HG02588 (cell line): ENCODE data around the gene FCHO2.

Experiments used
- ATAC-seq: cut with Tn5 transposase; IDR thresholded peaks from one replicate; pipeline ENCODE4 v1.9.1; 2021; ENCODE audit warnings: mild to moderate bottlenecking, moderate library complexity; ENCODE audit not compliant: unreplicated experiment

FCHO2 gene

DNA sequence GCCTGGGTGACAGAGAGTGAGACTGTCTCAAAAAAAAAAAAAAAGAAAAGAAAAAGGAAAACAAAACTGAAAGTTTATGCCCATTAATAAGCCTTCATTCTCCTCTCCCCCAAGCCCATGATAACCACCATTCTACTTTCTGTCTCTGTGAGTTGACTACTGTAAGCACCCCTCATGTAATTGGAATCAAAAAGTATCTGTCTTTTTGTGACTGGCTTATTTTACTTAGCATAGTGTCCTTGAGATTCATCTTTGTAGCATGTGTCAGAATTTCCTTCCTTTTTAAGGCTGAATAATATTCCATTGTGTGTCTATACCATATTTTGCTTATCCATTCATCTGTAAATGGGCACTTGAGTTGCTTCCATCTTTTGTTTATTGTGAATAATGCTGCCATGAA is 150.5 kb downstream of the FCHO2 start:
- no peak for ATAC-seq

DNA sequence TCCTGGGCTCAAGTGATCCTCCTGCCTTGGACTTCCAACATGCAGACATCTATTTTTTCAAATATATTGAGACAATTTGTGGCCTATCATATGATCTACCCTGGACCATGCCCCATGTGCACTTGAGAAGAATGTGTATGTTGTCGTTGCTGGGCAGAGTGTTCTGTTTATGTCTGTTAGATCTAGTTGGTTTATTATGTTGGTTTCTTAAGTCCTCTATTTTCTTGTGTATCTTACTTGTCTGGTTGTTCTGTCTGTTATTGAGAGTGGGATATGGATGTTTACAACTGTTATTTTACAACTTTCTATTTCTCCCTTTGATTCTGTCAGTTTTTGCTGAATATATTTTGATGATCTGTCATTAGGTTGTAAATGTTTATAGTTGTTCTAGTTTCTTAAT is 154.3 kb downstream of the FCHO2 start:
- ATAC-seq, result no peak

DNA sequence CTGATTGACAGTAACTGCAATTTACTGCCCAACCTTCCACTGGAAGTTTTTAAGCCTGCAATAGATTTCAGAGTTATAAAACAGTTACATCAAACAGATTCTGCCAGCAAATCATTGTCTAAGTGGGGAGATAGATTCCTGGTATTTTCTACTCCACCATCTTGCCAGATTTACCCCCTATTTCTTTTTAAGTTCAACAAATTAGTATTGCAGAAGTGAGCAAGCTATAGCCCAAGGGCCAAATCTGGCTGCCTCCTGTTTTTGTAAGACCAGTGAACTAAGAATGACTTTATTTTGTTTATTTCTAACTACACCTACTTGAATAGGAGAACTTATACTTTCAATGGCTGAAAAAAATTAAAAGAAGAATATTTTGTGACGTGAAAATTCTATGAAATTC is 155.7 kb downstream of the FCHO2 start:
- ATAC-seq, result no peak

DNA sequence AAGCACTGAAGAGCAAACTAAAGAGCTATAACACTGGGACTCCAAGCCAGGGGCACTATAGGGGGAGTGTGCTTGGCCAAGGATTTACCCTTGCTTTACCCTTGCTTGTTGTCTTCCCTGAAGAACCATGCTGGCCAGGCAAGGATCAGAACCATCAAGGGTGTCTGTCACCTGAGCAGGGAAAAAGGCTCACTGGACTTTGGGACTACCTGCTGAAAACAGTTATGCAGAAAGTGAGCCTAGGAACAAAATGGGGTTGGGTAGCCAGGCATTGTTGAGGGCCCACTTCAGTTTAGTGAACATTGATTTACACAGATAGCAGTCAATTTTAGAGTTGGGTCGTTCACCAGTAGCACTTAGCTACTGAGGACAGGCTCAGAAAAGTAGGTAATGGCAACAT is 156.5 kb downstream of the FCHO2 start:
- no peak for ATAC-seq

DNA sequence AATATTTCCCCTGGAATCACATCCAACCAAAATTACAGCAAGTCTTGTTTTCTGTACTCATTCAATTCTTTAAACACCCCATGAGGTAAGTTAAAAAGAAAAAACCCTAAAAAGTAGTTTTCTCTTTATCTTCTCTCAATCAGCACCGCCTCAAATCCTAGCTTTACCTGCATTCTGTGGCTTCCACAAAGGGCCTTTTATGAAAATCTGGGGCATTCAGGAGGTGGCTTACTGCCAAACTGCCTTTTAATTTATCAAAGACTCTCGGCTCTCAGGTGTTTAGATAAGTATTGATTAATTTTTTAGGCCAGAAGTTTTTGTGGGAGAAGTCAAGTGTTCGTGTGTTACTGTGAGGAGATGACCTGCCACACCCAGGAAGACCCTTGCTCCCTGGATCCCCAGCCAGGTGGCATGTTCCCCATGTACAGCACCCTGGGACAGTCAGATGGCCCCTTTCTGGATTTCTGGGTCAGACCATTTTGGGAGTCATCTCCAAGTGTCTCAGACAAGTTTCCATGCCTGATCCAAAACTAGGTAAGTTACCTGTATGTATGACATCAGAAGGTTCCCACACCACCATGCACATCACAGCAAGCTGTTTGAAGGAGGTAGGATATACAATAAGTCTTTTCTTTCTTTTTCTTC is 158.3 kb downstream of the FCHO2 start:
- no peak for ATAC-seq

DNA sequence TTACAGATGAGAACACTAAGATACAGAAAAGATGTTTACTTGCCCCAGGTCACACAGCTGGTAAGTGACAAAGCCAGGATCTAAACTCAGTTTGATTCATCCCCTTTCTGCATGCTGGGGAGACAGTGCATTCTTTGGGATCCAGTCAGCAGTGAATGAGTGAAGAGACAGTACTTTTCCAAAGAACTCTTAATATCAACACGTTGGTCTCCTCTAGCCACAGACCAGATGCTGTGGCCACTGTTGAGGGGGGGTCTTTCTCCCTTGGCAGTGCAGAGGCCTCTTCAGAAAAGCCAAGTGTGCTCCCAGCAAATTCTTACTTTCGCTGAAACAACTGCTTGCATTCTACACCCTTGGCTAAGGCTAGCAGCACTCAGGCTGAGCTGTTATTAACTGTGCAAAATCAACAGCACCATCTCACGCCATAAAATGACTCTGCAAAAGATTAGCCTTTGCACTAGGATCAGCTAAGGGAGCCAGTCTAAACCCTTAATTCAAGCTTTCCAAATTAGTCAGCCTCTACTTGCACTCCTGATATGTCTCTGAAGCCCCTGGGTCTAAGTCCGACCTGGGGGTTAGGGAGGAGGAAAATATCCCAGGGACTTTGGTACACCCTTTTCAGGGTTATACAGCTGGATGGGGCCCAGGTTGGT is 159.7 kb downstream of the FCHO2 start:
- no peak for ATAC-seq

DNA sequence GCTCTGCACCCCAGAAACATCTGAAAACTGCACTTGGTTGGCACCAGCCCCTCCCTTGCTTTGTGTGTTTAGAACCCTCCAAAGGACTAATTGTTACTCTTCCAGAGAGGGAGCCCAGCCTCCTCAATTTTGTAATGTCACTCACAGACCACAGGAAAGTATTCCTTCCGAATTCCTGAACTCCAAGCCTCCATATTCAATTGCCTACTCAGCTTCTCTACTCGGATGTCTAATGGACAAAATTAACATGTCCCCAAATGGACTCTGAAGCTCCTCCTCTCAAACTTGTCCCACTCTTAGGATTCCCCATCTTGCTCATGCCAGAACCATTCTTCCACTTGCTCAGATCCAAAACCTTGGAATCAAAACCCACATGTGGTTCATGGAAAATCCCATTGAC is 160.7 kb downstream of the FCHO2 start:
- ATAC-seq, result no peak

DNA sequence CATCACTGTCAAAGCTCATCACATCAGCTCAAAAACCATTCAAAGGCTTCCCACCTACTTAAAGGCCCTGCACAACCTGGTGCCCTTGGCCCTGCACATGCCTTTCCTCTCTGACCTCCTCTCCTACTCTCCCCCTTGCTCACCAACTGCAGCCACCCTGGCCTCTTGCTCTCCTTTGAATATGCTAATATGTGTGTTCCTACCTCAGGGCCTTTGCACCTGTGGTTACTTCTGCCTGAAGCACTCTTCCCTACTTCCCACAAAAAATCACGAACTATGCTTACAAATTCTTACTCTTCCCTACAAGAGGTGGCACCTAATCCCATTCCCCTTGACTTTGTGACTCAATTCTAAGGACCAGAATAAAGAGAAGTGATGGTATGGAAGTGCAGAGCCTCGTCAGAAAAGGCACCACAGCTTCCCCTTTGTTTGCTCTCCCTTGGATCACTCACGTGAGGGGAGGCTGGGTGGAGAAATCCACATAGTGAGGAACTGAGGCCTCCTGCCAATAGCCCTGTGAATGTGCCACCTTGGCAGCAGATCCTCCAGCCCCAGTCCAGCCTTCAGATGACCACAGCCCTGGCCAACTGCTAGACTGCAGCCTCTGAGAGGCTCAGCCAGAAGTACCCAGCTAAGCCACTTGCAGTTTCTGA is 161.4 kb downstream of the FCHO2 start:
- ATAC-seq, result no peak

DNA sequence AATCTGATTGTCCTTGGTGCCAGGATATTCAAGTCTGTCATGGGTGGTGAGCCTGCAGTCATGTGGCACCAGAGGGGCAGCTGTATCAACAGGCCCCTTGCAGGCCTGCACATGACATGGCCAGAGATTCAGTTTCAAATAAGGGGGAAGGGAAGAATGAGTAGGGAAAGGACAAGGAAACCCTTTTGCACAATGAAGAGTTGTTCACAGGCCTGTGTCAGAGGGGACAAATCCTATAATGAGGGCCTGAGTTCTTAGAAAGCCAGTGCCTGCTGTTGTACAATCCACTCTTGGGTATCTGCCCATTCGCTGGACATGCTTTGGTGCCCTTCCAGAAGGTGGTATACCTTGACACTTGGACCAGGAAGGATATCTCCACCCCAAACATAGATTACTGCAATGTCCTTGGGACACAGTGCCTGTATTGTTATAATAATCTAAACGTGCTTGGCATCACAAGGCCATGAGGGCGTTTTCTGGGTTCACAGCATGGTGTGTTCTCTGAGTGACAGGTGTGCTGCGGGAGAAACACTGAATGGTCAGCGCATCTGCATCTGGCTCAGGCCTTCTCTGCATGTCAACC is 162.6 kb downstream of the FCHO2 start:
- ATAC-seq, result no peak

DNA sequence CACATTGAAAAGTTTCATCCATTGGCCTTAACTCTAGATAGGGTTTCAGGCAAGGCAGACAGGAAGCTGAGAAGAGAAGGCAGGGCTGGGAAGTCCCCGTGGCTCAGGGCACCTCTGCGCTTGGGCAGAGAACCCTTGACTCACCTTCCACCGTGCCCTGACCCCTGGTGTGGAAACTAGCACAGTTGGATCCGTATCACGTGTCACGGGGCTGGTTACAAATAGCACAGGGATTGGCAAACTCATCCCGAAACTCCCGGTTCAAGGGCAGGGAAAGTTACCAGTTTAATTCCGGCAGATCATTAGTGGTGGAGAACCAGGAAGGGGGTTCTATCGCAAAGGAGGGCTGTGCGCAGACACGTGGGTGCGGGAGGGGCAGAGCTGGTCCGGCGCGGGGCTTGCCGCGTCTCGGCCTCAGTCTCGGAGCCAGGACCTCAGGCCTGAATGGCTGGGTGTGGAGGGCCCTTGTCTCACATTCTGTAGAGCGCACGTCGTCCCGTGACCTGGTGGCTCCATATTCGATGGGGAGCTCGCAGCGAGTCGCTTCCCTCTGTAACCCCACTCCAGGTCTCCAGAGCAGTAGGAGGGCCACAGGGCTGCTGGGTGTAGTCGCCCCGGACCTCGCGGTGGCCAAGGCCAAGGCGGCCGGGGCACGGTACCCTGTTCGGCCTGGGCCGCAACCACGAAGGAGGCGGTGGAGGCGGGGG is 163.8 kb downstream of the FCHO2 start:
- ATAC-seq, result no peak

DNA sequence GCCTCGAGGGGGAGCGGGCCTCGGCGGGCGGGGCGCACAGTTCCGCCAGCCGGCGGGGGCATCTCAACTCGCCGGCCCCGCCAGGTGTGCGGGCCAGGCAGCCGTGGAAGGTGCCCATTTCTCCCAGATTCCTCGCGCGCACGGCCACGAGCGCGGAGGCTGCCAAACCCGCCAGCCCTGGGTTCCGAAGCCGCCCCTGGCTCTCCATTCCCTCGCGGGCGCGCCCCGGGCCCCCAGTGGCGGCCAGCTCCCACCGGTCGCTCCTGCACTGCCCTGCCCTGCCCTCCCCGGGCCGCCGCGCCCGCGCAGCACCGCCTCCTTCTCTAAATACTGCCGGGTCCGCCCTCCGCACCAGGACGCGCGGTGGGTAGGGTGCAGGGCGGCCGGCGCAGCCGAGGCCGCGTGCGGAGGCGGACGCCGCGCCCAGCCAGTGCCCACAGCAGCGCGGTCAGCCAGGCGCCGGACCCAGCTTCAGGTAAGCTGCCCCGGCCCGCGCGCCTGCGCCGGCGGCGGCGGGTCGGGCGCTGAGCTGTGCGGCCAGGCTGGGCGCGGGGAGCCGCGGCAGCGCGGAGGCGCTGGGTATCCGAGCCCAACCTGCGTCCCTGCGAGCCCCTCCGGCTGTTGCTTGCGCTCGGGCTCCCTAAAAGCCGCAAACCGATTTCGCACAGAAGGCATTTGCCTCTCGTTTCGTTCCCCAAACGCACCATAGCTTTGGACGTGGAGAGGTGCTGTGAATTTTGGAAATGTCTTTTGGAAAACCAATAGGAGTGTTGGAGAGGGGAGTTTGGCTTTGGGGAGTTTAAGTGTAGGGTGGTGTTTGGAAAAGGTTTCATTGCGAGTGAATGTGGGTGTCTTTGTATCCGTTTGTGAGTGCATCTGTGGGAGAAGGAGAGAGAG is 164.6 kb downstream of the FCHO2 start, which contains the start of gene TMEM171:
TMEM171 (plus strand) TSS at position 354 of the 897 bp plus-strand sequence. CDS start 2,799 bp downstream, outside the sequence.
- ATAC-seq, result no peak

DNA sequence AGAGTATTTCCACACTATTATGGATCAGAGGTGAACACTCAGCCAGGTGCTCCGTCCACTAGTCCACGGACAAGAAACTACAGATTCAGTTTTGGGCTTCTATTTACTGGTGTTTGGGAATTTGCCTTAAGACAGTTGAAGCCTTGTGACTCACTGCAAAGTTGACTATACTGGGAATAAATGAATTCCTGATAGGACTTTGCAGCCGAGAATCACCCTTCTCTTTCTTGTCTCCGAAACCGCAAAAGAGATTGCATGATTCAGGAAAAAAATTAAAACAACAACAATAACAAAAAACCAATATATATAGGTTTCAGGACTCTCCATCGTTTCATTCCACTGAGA is 165.2 kb downstream of the FCHO2 start:
- ATAC-seq, result no peak

DNA sequence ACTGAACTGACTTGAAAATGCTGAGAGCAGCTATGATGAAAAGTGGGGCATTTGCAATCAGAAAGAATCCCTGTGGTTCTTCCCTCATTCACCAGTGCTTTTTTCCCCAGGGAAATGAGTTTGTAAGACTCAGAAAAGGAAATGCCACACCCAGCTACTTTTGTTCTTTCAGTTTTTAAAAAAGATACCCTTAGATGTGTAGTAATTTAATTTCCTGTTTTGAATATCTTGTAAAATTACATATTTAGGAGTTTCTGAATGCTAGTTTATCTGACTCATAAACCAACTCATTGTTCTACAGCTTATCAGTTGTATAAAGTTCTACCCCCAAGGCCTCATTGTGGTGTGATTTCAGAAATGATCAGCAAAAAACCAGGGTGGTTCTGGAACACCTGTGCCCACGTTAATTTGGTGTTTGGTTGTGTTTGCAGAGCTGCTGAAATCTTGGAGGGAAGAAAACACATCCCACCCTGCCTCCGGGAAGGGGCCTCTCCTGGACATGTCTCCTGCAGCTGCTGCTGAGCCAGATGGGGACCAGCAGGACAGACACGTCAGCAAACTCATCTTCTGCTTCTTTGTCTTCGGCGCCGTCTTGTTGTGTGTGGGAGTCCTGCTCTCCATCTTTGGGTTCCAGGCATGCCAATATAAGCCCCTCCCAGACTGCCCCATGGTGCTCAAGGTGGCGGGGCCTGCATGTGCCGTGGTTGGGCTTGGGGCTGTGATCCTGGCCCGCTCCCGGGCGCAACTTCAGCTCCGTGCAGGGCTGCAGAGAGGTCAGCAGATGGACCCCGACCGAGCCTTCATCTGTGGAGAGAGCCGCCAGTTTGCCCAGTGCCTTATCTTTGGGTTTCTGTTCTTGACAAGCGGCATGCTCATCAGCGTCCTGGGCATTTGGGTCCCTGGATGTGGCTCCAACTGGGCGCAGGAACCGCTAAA is 167.3 kb downstream of the FCHO2 start:
- no peak for ATAC-seq

DNA sequence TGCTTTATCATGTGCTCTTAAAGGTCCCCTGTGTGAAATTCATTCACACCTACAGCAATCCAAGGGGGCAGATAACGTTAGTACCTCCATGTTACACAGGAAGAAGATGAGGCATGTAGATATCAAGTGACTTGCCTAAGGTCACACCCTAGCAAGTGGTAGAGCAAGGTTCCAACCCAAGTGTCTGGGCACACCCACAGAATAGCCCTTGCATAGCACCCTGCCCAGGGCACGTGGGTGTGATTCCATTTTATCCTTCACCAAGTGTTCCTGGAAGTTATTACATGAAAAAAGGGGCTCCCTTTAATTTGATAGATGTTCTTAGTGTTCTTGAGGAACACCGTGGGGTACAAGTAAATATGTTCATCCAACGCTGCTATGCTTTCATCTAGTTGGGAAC is 169.4 kb downstream of the FCHO2 start:
- no peak for ATAC-seq

DNA sequence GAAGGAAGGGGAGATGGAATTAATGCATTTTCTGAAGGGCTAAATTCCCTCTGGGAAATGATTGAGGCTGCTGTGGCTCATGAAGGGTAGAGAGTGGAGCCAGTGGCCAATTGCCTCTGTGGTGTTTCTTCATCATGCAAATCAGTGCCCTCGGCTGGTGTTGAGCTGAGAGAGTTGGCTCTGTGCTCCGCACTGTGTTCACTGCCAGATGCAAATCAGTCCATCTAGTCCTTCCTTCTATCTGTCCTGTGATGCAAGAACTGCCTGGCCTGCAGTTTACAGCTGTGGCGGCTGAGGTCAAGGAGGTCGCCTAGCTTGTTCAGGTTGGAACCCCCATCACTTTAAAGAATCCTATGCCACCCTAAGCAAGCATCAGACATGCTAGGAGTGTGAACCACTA is 170.5 kb downstream of the FCHO2 start:
- no peak for ATAC-seq

DNA sequence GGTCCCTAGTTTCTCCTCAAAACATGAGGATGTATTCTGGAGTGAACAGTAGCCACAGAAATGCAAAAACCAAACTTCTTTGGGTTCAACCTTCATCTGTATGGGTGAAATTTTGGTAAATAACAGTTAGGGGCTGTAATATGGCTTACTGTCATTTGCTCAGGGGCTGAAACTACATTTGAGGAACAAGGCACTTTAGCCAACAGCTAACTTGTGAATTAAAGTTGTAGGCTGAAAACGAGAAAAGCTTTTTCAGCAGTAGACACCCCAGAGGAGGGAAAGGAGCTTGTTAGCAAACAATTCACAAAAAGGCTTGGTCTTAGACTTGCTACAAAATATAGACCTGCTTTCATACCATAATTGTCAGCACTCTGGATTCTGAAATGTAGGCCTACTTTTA is 171.1 kb downstream of the FCHO2 start:
- no peak for ATAC-seq

DNA sequence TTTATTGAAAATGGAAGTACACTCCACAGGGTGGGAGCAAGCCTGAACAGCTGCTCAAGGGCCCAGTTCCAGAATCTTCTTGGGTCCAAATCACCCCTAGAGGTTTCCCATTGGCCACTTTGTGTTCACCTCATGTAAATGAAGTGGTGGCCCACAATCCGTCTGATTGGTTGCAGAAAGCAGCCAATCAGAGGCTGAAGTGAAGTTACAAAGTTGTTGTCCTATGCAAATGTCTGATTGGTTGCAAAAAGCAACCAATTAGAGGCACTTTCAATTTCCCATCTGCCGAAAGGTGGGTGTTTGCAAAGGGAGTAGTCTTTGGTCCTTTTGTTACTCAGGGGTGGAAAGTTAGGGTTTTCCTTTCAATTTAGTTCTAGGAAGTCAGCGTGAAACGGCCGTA is 173.3 kb downstream of the FCHO2 start:
- ATAC-seq, result no peak

DNA sequence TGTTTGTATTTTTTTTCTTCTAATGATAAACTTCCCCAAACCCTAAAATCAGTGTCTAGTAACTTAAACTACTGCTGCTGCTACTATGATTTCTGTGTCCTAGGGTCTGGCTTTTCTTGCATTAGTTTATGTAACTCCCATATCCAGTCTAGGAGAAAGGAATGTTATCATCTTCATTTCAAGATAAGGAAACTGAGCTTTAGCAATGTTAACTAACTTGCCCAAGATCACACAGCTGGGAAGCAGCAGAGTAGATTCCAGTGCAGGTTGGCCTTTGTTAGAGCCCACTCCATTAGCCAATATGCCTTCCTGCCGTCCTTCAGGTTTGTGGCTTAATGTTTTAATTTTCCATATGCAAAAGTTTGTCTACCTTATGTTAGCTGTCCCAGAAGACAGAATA is 175.0 kb downstream of the FCHO2 start:
- ATAC-seq, result no peak

DNA sequence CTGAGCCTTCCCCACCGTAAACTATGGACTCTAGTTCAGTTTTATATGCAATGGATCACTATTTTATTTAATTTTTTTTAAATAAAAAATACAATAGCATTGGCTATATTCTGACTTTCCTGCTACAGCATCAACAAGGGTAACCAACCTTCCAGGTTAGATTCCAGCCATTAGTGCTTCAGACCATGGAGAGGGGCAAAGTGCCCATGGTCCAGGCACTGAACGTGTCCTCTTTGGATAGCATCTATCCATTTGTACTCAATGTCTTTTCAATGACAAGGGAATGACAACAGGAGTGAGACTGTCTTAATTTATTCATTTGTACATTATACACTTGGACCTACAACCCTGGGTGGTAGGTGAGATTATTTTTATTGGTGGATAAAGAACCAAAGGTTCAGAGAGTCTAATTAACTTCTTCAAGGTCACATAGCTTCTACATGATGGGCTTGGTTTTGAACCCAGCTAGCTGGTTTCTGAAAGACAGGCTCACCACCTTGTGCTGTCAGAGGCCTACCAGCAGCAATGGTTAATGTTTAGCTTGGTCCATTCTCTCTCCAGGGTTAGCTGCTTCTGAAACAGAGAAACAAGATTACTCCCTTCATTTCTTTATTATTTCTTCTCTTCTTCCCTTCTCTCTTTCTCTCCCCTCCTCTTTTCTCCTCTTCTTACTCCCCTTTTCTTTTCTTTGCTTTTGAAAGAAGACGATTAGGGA is 176.0 kb downstream of the FCHO2 start:
- ATAC-seq, result no peak
